Measurements from ENCODE around the gene ATPAF1.
"Not testable (repeated sequence)": the region's sequence is repeated elsewhere in the genome, so short reads cannot be mapped to it uniquely, and the experiment has no call there.

The ATPAF1 gene, protein sequence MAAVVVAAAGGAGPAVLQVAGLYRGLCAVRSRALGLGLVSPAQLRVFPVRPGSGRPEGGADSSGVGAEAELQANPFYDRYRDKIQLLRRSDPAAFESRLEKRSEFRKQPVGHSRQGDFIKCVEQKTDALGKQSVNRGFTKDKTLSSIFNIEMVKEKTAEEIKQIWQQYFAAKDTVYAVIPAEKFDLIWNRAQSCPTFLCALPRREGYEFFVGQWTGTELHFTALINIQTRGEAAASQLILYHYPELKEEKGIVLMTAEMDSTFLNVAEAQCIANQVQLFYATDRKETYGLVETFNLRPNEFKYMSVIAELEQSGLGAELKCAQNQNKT

DNA sequence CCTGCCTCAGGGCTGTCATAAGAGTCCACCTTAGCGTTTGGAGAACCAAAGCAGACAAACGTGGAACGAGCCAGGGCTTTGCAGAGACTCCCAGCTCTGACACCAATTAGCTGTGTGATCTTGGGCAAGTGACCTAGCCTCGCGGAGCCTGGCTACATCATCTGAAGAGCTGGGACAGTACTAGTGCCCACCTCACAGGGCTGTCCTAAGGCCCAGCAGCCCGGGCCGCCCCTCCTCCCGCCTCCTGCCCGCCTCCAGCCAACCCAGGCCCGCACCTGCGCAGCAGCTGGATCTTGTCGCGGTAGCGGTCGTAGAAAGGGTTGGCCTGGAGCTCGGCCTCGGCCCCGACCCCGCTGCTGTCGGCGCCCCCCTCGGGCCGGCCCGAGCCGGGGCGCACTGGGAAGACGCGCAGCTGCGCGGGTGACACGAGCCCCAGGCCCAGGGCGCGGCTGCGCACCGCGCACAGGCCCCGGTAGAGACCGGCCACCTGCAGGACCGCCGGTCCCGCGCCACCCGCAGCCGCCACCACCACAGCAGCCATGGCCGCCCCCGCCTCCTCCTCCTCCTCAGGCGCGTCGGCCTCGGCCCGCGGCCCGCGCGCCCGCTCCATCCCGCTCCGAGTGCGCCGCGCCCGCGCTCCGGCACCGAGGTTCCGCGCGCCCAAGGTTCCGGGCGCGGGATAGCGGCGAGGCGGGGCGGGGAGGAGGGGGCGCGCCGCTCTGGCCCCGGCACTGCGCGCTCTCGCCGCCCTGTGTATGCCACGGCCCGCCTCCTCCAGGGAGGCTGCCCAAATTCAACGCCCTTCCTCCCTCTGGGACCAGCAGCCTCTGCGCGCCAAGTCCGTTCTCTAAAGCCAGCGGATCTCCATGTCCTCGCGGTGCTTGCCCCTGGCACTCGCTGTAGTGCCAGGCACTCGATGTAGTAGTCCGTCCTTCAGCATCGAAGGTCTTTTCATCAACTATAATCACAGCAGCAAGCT, at the start of gene ATPAF1:
Gene ATPAF1, minus strand, starts transcription at position 583 of the 979 bp plus-strand sequence. Its CDS starts 42 bp downstream, at position 541.
- no peak for TF ChIP-seq ZNF274 (IDR thresholded peaks at IDR 0.05; ENCODE audit: low read depth, low read length)
- peak within 1 kb of the TSS; percentile 72 for H3K4me3 ChIP-seq (ENCODE audit: low read length)

DNA sequence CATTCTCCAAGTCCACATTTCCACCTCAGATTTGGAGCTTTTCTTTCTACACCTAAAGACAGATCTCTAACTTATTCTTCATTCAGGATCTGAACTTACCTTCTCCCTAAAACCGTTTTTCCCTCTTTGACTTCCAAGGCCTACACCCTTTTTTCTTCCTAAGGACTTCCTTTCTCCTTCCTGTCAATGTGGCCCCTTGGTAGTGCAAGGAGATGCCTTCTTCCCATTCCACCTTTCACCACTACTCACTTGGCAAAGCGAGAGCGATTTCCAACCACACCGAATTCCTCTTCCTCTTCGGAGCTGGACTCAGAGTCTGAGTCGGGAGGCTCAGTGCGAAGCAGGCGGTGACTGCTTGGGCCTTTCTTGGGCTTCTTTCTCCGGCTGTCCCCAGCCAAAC, 49.5 kb upstream of the ATPAF1 start:
- peak overlapping the region; percentile 83 for H3K4me3 ChIP-seq (ENCODE audit: low read length)
- no peak for TF ChIP-seq ZNF274 (IDR thresholded peaks at IDR 0.05; ENCODE audit: low read depth, low read length)

DNA sequence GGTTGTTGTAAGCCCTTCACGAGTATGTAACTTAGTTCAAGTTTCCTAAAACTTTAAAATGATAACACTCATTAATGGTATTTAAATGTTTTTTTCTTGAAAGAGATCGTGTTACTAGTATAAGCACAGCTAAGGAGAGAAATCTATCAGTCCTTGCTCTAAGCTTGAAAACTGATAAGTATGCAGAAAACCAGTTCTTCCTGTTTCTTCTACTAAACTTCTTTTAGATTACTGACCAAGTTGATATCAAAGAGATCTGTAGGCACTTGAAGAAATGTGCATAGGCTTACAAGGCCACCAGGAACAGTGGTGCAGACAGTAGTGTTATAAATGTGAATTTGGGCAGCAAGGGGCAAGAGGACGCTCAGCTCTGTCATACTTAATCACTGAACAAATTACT, 46.8 kb upstream of the ATPAF1 start:
- no peak for TF ChIP-seq ZNF274 (IDR thresholded peaks at IDR 0.05; ENCODE audit: low read depth, low read length)
- H3K4me3 ChIP-seq (ENCODE audit: low read length), result no peak overlapping the region

DNA sequence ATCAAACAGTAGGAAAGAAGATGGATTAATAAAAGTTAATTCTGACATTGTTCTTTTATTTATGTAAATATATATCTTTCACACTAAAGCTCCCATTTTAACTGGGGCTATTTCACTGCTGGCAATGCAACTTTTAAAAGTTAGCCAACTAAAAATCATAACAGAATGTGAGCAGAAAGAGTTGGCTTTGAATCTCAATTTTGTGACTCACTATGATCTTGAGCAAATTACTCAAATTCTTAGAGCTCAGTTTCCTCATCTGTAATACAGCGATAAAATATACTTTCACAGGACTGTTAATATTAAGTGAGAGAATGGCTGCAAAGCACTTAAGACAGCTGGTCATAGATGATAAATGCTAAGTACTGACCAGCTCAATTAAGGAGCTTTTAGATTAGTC, 40.0 kb upstream of the ATPAF1 start:
- no peak for TF ChIP-seq ZNF274 (IDR thresholded peaks at IDR 0.05; ENCODE audit: low read depth, low read length)
- no peak overlapping the region for H3K4me3 ChIP-seq (ENCODE audit: low read length)

DNA sequence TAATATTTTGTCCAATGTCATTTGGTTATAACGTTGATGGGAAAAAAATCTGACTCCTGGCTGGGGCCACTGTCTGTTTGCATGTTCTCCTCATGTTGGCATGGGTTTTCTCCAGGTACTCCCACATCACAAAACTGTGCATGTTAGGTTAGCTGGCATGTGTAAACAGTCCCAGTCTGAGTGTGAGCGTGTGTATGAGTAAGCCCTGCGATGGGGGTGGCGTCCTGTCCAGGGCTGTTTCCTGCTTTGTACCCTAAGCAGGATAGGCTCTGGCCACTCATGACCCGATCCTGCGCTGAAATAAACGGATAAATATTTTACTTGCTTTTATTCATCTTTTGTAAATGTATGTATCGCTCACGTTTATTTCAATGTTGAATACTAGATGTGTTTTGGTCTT, 37.2 kb upstream of the ATPAF1 start:
- H3K4me3 ChIP-seq (ENCODE audit: low read length), result no peak overlapping the region
- no peak for TF ChIP-seq ZNF274 (IDR thresholded peaks at IDR 0.05; ENCODE audit: low read depth, low read length)

DNA sequence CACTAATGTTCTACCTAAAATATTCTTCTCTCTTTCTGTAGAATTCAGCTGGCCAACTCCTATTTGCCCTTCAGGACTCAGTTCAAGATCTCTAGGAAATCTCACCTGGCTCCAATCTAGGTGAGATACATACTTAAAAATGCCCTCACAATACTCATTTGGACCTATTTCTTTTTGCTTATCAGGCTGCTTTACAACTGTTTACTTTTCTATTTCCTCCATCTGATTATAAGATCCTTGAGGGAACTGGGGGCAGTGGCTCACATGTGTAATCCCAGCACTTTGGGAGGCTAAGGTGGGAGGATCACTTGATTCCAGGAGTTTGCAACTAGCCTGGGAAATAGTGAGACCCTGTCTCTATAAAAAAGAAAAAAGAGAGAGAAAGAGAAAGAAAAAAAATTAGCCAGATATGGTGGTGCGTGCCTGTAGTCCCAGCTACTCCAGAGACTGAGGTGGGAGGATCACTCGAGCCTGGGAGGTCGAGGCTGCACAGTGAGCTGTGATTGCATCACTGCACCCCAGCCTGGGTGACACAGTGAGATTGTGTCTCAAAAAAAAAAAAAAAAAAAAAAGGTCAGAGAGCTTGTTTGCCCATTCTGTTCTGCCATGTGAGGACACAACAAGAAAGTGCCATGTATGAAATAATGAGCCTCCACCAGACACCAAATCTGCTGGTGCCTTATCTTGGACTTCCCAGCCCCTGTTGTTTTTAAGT, 35.9 kb upstream of the ATPAF1 start:
- TF ChIP-seq ZNF274 (IDR thresholded peaks at IDR 0.05; ENCODE audit: low read depth, low read length), result no peak
- H3K4me3 ChIP-seq (ENCODE audit: low read length), result no peak overlapping the region

DNA sequence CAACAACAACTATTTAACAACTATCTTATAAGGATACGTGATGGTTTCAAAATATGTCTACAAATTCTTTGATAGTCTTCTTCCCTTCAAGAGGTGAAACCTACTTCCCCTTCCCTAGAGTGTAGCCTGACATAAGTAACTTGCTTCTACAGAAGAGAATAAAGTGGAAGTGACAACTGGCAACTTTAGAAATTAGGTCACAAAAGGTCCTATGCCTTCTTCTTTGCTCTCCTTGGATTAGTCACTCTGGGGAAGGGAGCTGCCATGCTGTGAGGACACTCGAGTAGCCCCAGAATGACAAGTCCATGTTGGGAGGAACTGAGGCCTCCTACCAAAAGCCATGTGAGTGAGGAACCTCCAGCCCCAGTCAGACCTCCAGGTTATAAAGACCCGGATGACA, 31.5 kb upstream of the ATPAF1 start:
- no peak overlapping the region for H3K4me3 ChIP-seq (ENCODE audit: low read length)
- TF ChIP-seq ZNF274 (IDR thresholded peaks at IDR 0.05; ENCODE audit: low read depth, low read length), result no peak

DNA sequence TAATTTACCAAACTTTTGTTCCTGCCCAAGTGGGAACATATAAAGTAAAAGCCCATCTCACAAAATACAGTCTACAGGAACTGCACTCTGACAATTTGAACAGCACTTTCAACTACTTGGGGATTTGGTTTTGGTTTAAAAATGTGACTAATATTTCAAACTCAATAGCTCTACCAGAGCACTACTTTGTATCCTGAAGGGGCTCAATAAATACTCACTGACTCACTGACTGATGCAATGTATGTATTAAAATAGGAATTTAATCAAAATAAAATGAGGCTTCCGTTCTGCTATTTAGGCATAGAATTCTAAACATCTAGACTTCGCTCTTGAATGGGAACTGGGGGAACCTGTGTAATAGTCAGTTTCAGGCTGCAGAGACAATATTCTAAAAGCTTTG, 28.9 kb upstream of the ATPAF1 start:
- TF ChIP-seq ZNF274 (IDR thresholded peaks at IDR 0.05; ENCODE audit: low read depth, low read length), result no peak
- no peak overlapping the region for H3K4me3 ChIP-seq (ENCODE audit: low read length)

DNA sequence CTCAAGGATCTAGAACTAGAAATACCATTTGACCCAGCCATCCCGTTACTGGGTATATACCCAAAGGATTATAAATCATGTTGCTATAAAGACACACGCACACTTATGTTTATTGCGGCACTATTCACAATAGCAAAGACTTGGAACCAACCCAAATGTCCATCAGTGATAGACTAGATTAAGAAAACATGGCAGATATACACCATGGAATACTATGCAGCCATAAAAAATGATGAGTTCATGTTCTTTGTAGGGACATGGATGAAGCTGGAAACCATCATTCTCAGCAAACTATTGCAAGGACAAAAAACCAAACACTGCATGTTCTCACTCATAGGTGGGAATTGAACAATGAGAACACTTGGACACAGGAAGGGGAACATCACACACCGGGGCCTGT, 26.5 kb upstream of the ATPAF1 start:
- H3K4me3 ChIP-seq (ENCODE audit: low read length), result not testable (repeated sequence)

DNA sequence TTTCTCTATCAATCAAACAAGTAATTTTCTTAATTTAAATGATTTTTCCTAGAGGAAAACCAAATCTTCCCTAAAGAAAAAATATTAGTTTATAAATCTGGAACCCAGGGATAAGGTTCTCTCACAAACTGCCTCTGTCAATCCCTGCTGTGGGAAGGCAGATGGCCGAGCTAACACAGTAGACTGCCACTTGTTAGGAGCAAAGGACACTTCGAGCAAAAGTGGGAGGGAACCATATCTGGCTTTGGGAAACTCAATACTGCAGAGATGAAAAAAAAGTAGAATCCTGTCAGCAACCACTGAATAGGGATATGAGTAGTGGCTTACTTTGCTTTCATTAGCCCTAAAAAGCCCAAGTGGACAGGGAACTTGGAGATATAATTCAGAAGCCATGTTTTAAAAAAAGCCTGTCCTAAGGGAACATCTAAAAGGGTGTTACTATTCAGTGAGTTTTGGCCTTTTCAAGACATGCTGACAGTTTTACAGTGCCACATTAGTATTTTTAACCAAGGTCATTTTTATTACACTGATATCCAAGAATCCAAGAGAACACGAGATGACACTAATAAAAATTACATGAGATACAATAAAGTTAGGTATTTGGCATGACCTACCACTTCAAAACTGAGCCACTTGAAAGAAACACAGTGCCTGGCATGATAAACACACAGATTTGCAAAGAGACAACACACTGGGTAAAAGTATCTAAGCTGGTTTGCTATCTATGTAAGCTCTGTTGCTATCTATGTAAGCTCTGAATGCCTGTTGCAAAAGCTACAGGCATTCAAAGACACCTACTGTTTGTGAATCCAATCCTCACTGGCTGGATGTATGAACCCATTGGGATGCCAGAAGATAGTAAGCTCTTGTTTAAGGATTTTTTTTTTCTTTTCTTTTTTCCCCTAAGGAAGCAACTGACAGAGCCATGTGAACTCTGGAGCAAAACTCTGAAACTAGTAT, 24.9 kb upstream of the ATPAF1 start:
- no peak overlapping the region for H3K4me3 ChIP-seq (ENCODE audit: low read length)
- TF ChIP-seq ZNF274 (IDR thresholded peaks at IDR 0.05; ENCODE audit: low read depth, low read length), result no peak

DNA sequence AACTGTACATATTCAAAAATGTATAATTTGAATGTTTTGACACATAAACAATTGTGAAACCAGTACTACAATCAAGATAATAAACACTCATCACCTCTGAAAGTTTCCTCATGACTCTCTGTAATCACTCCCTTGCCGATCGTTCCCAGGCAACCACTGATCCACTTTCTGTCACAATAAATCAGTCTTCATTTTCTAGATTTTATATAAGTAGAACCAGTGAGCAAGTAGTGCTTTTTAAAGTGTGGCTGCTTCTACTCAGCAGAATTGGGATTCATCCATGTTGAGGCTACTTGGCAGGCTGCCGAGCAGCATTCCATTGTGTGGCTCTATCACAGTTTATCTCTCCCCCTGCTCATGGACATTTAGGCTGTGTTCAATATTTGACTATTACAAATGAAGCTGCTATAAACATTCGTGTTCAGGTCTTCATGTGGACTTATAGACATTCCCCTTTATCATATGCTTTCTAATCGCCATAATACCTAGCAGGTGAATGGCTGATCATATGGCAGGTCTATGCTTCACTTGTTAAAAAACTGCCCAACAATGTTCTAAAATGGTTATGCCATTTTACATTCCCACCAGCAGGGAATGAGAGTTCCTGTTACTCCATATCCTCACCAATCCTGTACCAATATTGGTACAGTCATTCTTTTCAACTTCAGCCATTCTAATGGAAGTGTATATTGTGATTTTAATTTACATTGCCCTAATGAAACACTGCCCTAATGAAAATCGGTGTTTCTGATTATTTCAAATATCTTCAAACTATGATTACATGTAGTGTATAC, 24.0 kb upstream of the ATPAF1 start:
- TF ChIP-seq ZNF274 (IDR thresholded peaks at IDR 0.05; ENCODE audit: low read depth, low read length), result no peak
- H3K4me3 ChIP-seq (ENCODE audit: low read length), result no peak overlapping the region

DNA sequence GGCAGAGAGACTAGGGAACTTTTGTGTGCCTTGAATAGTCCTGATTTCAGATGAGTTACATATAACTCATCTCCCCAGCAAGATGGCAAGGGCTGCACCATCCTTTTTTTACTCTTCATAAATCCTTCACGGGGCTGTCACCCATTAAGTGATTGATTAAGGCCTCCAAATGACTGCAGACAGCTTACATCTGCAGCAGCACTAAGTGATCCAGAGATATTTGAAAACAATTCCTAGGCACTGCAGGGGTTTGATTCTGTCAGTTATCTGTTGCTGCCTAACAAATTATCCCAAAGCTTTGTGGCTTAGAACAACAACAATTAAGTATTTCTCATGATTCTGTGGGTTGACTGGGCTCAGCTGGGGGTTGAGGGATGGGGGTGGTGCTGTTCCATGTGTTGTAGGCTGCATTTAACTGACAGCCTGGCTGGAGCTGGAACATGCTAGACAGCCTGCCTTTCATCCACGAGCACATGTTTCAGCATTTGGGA, 22.8 kb upstream of the ATPAF1 start:
- TF ChIP-seq ZNF274 (IDR thresholded peaks at IDR 0.05; ENCODE audit: low read depth, low read length), result no peak
- no peak overlapping the region for H3K4me3 ChIP-seq (ENCODE audit: low read length)

All from GM08714 (cell line).